SK-N-MC (cell line): ENCODE results near the gene TAS1R3.
A peak's percentile ranks its signal among the peaks of the same experiment; 100 is the strongest.

Source experiments
- DNase-seq: peaks from one replicate; pipeline ENCODE4 v3.0.0-alpha.2; 2011; ENCODE audit warnings: low read depth, low spot score
- H3K27ac ChIP-seq: fragments of 200-600 bp; sonication (generic); 2 replicates; pipeline ENCODE4 v1.5.1; 2016; ENCODE audit warnings: mixed run types
- H3K36me3 ChIP-seq: fragments of 200-600 bp; sonication (generic); 2 replicates; pipeline ENCODE4 v1.6.1; 2017; ENCODE audit warnings: antibody characterized with exemption, low read length, mixed read lengths; ENCODE audit not compliant: insufficient read depth
- H3K4me3 ChIP-seq: fragments of 200-600 bp; sonication (generic); 2 replicates; pipeline ENCODE4 v1.5.1; 2016
- H3K9ac ChIP-seq: fragments of 200-600 bp; sonication (generic); 2 replicates; pipeline ENCODE4 v1.8.0; 2017; ENCODE audit warnings: mixed run types, mixed read lengths; ENCODE audit not compliant: insufficient read length
- H3K9me3 ChIP-seq: fragments of 200-600 bp; sonication (generic); 2 replicates; pipeline ENCODE4 v1.6.1; 2017; ENCODE audit warnings: low read depth, mild to moderate bottlenecking, antibody characterized with exemption, low read length, moderate library complexity, mixed read lengths
- EZH2 ChIP-seq: fragments of 200-600 bp; sonication (generic); IDR thresholded peaks from one replicate; pipeline ENCODE4 v1.6.1; 2017; ENCODE audit warnings: antibody characterized with exemption
- FOXP2 ChIP-seq: optimal IDR thresholded peaks from 2 replicates; pipeline ENCODE3; 2011; ENCODE audit warnings: mild to moderate bottlenecking, moderate library complexity; ENCODE audit not compliant: insufficient read depth; ENCODE audit errors: extremely low read length, control extremely low read depth
- POLR2AphosphoS5 ChIP-seq: IDR thresholded peaks from 2 replicates; pipeline ENCODE4 v1.6.1; 2012; ENCODE audit warnings: mild to moderate bottlenecking, low read depth, low read length, borderline replicate concordance

The TAS1R3 gene

GRCh38 chr1:1336931-1337792 lies 6.1 kb downstream of the TAS1R3 start:
- Histone ChIP-seq H3K9ac (no peak overlapping the region), H3K36me3 (peaks cover 3% of the 10 kb centered on the region; the same call in 1 of the 2 replicates), H3K9me3 (no peaks in the 10 kb centered on the region), H3K4me3 (no peak overlapping the region), H3K27ac (no peak overlapping the region)
- DNase-seq: no peak
- TF ChIP-seq FOXP2 (no peak), POLR2AphosphoS5 (no peak), EZH2 (no peak)

DNA sequence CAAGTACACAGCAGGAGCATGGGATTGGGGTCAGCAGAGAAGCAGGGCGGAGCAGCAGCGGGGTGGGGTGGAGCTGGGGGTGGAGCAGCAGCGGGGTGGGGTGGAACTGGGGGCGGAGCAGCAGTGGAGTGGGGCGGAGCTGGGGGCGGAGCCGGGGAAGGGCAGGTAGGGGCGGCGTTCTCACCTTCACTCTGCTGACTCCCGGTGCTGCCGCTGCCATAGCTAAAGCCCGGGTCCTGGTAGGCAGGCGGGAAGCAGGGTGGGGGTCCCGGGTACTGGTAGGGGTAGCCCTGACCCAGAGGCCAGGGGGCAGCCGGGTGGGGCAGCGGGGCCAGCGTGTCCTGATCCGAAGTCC lies 6.7 kb downstream of the TAS1R3 start:
- H3K9me3 ChIP-seq: no peaks in the 10 kb centered on the region
- no peak overlapping the region for H3K27ac ChIP-seq
- no peak overlapping the region for H3K9ac ChIP-seq
- TF ChIP-seq POLR2AphosphoS5 (no peak), EZH2 (no peak), FOXP2 (no peak)
- H3K4me3 ChIP-seq: no peak overlapping the region
- no peak for DNase-seq
- H3K36me3 ChIP-seq: peaks cover 3% of the 10 kb centered on the region; the same call in 1 of the 2 replicates

DNA sequence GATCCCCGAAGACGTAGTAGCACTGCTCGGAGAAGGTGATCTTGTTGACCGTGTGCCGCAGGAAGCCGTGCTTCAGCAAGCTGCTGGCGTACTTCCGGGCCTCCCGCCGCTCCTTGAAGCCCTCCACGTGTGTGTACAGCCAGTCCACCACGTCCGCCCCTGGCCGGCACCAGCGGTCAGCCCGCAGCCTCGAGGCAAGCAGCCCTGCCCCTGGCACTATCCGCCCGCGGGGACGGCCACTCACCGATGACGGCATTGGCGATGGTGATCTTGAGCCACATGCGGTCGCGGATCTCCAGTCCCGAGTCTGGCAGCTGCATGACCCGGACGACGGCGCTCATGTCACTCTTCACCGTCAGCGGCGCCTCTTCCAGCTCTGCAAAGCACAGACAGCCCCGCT lies 7.2 kb downstream of the TAS1R3 start:
- TF ChIP-seq FOXP2: no peak
- no peak for TF ChIP-seq POLR2AphosphoS5
- no peak for TF ChIP-seq EZH2
- H3K9ac ChIP-seq: no peak overlapping the region
- no peak for DNase-seq
- H3K27ac ChIP-seq: no peak overlapping the region
- no peak overlapping the region for H3K4me3 ChIP-seq
- peaks cover 3% of the 10 kb centered on the region; the same call in 1 of the 2 replicates for H3K36me3 ChIP-seq
- H3K9me3 ChIP-seq: no peaks in the 10 kb centered on the region

DNA sequence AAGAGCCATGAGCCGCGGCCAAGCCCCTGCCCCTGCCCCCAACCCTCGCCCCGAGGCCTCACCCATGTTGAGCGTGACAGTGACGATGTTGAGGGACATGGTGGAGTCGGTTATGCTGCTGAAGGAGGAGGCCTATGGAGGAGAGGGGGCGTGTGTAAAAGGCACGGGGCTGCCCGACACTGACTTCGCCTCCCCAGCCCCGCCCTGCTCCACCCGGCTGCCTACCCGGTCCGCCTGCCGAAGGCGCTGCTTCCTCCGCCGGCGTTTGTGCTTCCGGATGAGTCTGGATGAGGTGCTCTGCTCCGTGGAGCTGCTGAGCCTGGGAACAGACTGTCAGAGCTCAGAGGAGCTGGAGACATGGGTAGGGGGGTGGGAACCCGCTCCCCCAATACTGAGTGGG lies 9.1 kb downstream of the TAS1R3 start:
- DNase-seq: no peak
- Histone ChIP-seq H3K4me3 (no peak overlapping the region), H3K9ac (no peak overlapping the region), H3K36me3 (peaks cover 3% of the 10 kb centered on the region; the same call in 1 of the 2 replicates), H3K9me3 (no peaks in the 10 kb centered on the region), H3K27ac (no peak overlapping the region)
- TF ChIP-seq FOXP2 (no peak), POLR2AphosphoS5 (no peak), EZH2 (no peak)

- no peaks in the 10 kb centered on the region for H3K9me3 ChIP-seq
- no peak overlapping the region for H3K4me3 ChIP-seq
- H3K36me3 ChIP-seq: peaks cover 3% of the 10 kb centered on the region; the same call in 1 of the 2 replicates
- TF ChIP-seq FOXP2 (no peak), POLR2AphosphoS5 (peak; percentile 9; the same call in 1 of the 2 replicates), EZH2 (no peak)
- no peak for DNase-seq
- no peak overlapping the region for H3K9ac ChIP-seq
- H3K27ac ChIP-seq: no peak overlapping the region
Observed at GRCh38 chr1:1340791-1341548, 9.9 kb downstream of the TAS1R3 start.

GRCh38 chr1:1341549-1342021 lies 10.5 kb downstream of the TAS1R3 start:
- H3K27ac ChIP-seq: no peak overlapping the region
- DNase-seq: no peak
- TF ChIP-seq EZH2 (no peak), POLR2AphosphoS5 (no peak), FOXP2 (no peak)
- H3K36me3 ChIP-seq: peaks cover 3% of the 10 kb centered on the region; the same call in 1 of the 2 replicates
- H3K9ac ChIP-seq: no peak overlapping the region
- no peak overlapping the region for H3K4me3 ChIP-seq
- no peaks in the 10 kb centered on the region for H3K9me3 ChIP-seq

- DNase-seq: no peak
- Histone ChIP-seq H3K36me3 (peaks cover 3% of the 10 kb centered on the region; the same call in 1 of the 2 replicates), H3K4me3 (no peak overlapping the region), H3K27ac (no peak overlapping the region), H3K9ac (no peak overlapping the region), H3K9me3 (no peaks in the 10 kb centered on the region)
- TF ChIP-seq FOXP2: no peak
Observed at GRCh38 chr1:1342061-1342562, 11.0 kb downstream of the TAS1R3 start.

DNA sequence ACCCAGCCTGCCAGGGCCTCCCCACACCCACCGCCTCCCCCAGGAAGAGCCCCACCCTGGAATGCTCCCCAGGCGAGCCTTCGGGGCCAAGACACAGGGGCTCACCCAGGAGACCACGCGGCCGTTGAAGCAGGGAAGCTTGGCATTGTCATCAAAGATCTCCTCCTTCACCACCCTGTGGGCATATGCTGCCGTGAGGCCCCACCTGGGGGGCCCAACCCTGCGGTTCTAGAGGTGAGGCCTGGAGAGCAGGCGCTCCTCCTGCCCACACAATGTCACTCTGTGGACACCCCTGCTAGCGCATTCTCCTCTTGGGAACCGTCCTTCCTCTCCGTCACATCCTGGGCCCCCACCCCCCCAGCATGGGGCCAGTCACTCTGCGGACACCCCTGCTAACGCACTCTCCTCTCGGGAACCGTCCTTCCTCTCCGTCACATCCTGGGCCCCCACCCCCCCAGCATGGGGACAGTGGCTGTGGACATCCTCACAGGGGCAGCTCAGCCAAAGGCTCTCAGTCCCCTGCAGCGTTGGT lies 11.6 kb downstream of the TAS1R3 start:
- Histone ChIP-seq H3K27ac (no peak overlapping the region), H3K9me3 (no peaks in the 10 kb centered on the region)

More for the DNA sequence above, 11.6 kb downstream of the TAS1R3 start:
- no peak for DNase-seq
- H3K36me3 ChIP-seq: no peaks in the 10 kb centered on the region; the same call in 1 of the 2 replicates
- TF ChIP-seq POLR2AphosphoS5: no peak
- no peak for TF ChIP-seq FOXP2
- no peak for TF ChIP-seq EZH2
- no peak overlapping the region for H3K4me3 ChIP-seq
- no peak overlapping the region for H3K9ac ChIP-seq
